OCI-M2 (cell line): Measurements from ENCODE around the gene NSD1.

Experiments
- DNase-seq: peaks from one replicate; lab custom pipeline; 2025; ENCODE audit not compliant: unreplicated experiment; lab: John Stamatoyannopoulos, UW

Gene NSD1

DNA sequence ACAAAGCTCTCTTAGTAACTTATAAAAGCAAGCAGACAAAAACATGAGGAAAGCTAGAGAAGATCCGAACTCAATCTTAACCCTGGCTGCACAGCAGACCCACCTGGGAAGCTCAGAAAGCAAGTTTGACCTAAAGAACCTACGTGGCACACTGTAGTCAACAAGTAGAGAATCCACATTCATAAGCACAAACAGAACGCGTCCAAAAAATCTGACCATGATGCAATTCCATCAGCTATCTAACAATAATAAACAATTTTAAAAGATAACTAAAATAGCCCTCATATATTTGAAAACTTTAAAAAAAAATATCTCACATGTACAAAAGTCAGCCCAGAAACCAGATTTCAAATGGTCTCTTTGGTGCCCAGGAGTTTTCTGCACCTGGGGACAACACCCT, 213.2 kb downstream of the NSD1 start:
- DNase-seq = no peak

DNA sequence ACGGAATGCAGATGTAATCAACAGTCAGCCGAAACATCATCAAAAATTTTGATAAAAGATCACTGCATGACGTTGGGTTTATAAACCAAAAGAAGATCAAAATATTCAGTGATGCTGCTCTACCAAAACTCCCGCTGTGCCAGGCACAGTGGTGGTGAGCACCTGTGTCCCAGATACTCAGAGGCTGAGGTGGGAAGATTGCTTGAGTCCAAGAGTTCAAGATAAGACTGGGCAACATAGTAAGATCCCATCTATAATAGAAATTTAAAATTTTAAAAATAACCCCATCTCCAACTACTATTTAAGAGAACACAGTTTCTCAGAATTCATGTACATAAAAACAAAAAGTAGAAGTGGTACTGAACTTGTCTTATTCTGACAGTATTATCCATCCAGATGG, 214.1 kb downstream of the NSD1 start:
- no peak for DNase-seq

DNA sequence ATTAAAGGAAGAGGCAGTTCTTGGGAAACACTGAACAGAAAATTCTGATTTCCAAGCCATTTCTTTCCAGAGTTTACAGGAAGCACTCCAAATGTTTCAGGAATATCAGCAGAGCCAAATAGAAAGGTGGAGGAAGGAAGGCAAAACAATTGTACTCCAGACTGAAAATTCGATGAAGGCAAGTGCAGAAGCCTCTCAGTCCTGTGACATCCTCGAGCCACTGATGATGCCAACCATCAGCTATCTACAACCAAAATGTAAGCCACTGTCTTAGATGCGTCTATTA, 215.7 kb downstream of the NSD1 start:
- no peak for DNase-seq

DNA sequence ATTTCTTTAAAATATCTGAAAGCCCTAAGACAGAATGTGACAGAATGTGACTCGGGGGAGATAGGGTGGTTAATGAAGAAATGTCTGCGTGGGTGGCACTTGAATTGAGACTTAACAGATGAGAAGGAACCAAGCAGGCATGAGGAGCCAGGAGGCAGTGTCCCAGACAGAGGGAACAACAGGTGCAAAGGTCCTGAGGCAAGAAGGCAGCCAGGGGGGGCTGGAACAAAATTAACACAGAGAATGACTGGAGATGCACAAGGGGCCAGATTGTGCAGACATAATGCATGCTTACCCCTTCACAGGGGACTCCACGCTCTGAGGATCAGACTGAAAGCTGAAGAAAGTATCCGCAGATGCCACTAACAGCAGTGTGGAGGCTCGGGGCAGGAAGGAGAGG, 216.2 kb downstream of the NSD1 start:
- DNase-seq = no peak
